IMR-90 (cell line): Measurements from ENCODE around the gene HTT. TPM values are rescaled to one million over a fixed set of nuclear protein-coding genes. Genes with fewer than 3 reads are reported as not detected.

Source experiments
- ATAC-seq: fragments of 200-7000 bp; cut with Tn5 transposase; 2 replicates; pipeline ENCODE4 v1.9.1; 2020; ENCODE audit warnings: low read depth, mild to moderate bottlenecking, moderate library complexity
- BruUV-seq: library from RNA; stranded (reverse); fragments of 400-500 nt; replicated peaks from 2 replicates; lab custom pipeline; 2021; lab: Mats Ljungman, UMichigan
- CTCF ChIA-PET: fragments of 300-600 bp; formaldehyde crosslinking; extraction: SDS; loops from one replicate; lab custom pipeline; 2021; ENCODE audit warnings: antibody characterized with exemption; lab: Yijun Ruan, JAX
- POLR2A ChIA-PET: fragments of 300-600 bp; sonication (Branson Sonifier 250); formaldehyde crosslinking; loops from one replicate; lab custom pipeline; 2022; ENCODE audit warnings: antibody characterized with exemption; ENCODE audit not compliant: unreplicated experiment; lab: Charles Lee
- DNase-seq: peaks from one replicate; pipeline ENCODE4 v3.0.0; 2013
- H2AFZ ChIP-seq: replicated peaks from 2 replicates; pipeline ENCODE3; 2013; ENCODE audit warnings: low read length, mild to moderate bottlenecking; ENCODE audit not compliant: poor library complexity
- H2AK5ac ChIP-seq: 2 replicates; pipeline ENCODE4 v1.6.1; 2013; ENCODE audit warnings: low read depth, low read length, inconsistent platforms
- H2AK9ac ChIP-seq: replicated peaks from 2 replicates; pipeline ENCODE3; 2013; ENCODE audit warnings: mild to moderate bottlenecking, low read depth, low read length, moderate library complexity; ENCODE audit not compliant: poor library complexity
- H2BK120ac ChIP-seq: 2 replicates; pipeline ENCODE4 v1.6.1; 2013; ENCODE audit warnings: low read depth, low read length, inconsistent platforms
- H2BK15ac ChIP-seq: 3 replicates; pipeline ENCODE4 v1.6.1; 2013; ENCODE audit warnings: low read depth, low read length, inconsistent platforms
- H2BK20ac ChIP-seq: 2 replicates; pipeline ENCODE4 v1.6.1; 2013; ENCODE audit warnings: low read depth, mild to moderate bottlenecking, inconsistent platforms, low read length, moderate library complexity
- H2BK5ac ChIP-seq: 2 replicates; pipeline ENCODE4 v1.6.1; 2013; ENCODE audit warnings: mild to moderate bottlenecking, low read depth, low read length, inconsistent platforms; ENCODE audit not compliant: poor library complexity, severe bottlenecking
- H3K14ac ChIP-seq: replicated peaks from 2 replicates; pipeline ENCODE4 v1.6.1; 2013; ENCODE audit warnings: low read depth, low read length, inconsistent platforms
- H3K18ac ChIP-seq: 2 replicates; pipeline ENCODE4 v1.6.1; 2013; ENCODE audit warnings: low read depth, low read length, control low read depth
- H3K23ac ChIP-seq: 2 replicates; pipeline ENCODE4 v1.6.1; 2013; ENCODE audit warnings: low read depth, low read length, inconsistent platforms
- H3K27ac ChIP-seq: 2 replicates; pipeline ENCODE4 v1.5.1; 2013; ENCODE audit warnings: mild to moderate bottlenecking, control low read depth, low read length; ENCODE audit not compliant: insufficient read depth
- H3K27me3 ChIP-seq: 2 replicates; pipeline ENCODE4 v1.6.1; 2013; ENCODE audit warnings: low read length; ENCODE audit not compliant: control insufficient read depth, insufficient read depth
- H3K36me3 ChIP-seq: 2 replicates; pipeline ENCODE4 v1.6.1; 2013; ENCODE audit warnings: low read length, mixed read lengths; ENCODE audit not compliant: control insufficient read depth, insufficient read depth
- H3K4ac ChIP-seq: 2 replicates; pipeline ENCODE4 v1.6.1; 2013; ENCODE audit warnings: low read depth, low read length, inconsistent platforms
- H3K4me1 ChIP-seq: 2 replicates; pipeline ENCODE4 v1.6.1; 2013; ENCODE audit warnings: low read length, mixed read lengths; ENCODE audit not compliant: control insufficient read depth, insufficient read depth
- H3K4me2 ChIP-seq: 2 replicates; pipeline ENCODE4 v1.6.1; 2013; ENCODE audit warnings: low read depth, mild to moderate bottlenecking, control low read depth, low read length, moderate library complexity
- H3K4me3 ChIP-seq: 2 replicates; pipeline ENCODE4 v1.5.1; 2013; ENCODE audit warnings: low read depth, mild to moderate bottlenecking, control low read depth, low read length, moderate library complexity; ENCODE audit not compliant: insufficient read depth
- H3K56ac ChIP-seq: 2 replicates; pipeline ENCODE4 v1.6.1; 2013; ENCODE audit warnings: low read length, inconsistent platforms; ENCODE audit not compliant: insufficient read depth; ENCODE audit errors: extremely low read depth
- H3K79me1 ChIP-seq, 2 experiments: 2 replicates each; pipeline ENCODE4 v1.6.1; 2013; ENCODE audit warnings: low read length in 2 of 2, inconsistent platforms in 1 of 2, low read depth in 1 of 2
- H3K9ac ChIP-seq: 2 replicates; pipeline ENCODE4 v1.6.1; 2013; ENCODE audit warnings: low read depth, low read length, control low read depth
- H3K9me1 ChIP-seq: 2 replicates; pipeline ENCODE4 v1.6.1; 2013; ENCODE audit warnings: low read length, inconsistent platforms; ENCODE audit not compliant: insufficient read depth
- H3K9me3 ChIP-seq: 2 replicates; pipeline ENCODE4 v1.6.1; 2013; ENCODE audit warnings: low read length; ENCODE audit not compliant: control insufficient read depth, insufficient read depth
- H4K20me1 ChIP-seq: 2 replicates; pipeline ENCODE4 v1.6.1; 2013; ENCODE audit warnings: low read length, inconsistent platforms; ENCODE audit not compliant: insufficient read depth
- H4K5ac ChIP-seq: 2 replicates; pipeline ENCODE4 v1.6.1; 2013; ENCODE audit warnings: mild to moderate bottlenecking, low read depth, low read length, control low read depth
- H4K8ac ChIP-seq, 2 experiments: 2 replicates each; pipeline ENCODE4 v1.6.1; 2013; ENCODE audit warnings: low read depth in 2 of 2, low read length in 2 of 2, control low read depth in 1 of 2, inconsistent platforms in 1 of 2
- H4K91ac ChIP-seq: 2 replicates; pipeline ENCODE4 v1.6.1; 2013; ENCODE audit warnings: low read depth, low read length, inconsistent platforms; ENCODE audit not compliant: insufficient read depth
- BHLHE40 ChIP-seq: fragments of 150-350 bp; IDR thresholded peaks from 2 replicates; pipeline ENCODE4 v1.6.1; 2016; ENCODE audit warnings: mild to moderate bottlenecking, low read depth, low read length
- CEBPB ChIP-seq: IDR thresholded peaks from 2 replicates; pipeline ENCODE4 v1.6.1; 2012; ENCODE audit warnings: low read depth, low read length, improper control_type of control experiment
- CHD1 ChIP-seq: IDR thresholded peaks from 2 replicates; pipeline ENCODE4 v1.6.1; 2012; ENCODE audit warnings: low read depth, low read length, improper control_type of control experiment
- CTCF ChIP-seq: conservative IDR thresholded peaks from 2 replicates; pipeline ENCODE4 v1.5.1; 2012; ENCODE audit warnings: mild to moderate bottlenecking, low read depth, low read length, improper control_type of control experiment
- ELK1 ChIP-seq: fragments of 150-350 bp; IDR thresholded peaks from 2 replicates; pipeline ENCODE4 v1.6.1; 2016; ENCODE audit warnings: low read depth, mild to moderate bottlenecking, low read length, moderate library complexity, borderline replicate concordance
- FOS ChIP-seq: fragments of 150-350 bp; IDR thresholded peaks from 2 replicates; pipeline ENCODE4 v1.6.1; 2016; ENCODE audit warnings: low read depth, low read length
- MAFK ChIP-seq: IDR thresholded peaks from 2 replicates; pipeline ENCODE4 v1.6.1; 2012; ENCODE audit warnings: low read depth, low read length, improper control_type of control experiment
- MAZ ChIP-seq: IDR thresholded peaks from 2 replicates; pipeline ENCODE4 v1.6.1; 2012; ENCODE audit warnings: low read depth, mild to moderate bottlenecking, low read length, improper control_type of control experiment, moderate library complexity, borderline replicate concordance
- MXI1 ChIP-seq: IDR thresholded peaks from 2 replicates; pipeline ENCODE4 v1.6.1; 2012; ENCODE audit warnings: low read depth, mild to moderate bottlenecking, low read length, moderate library complexity, borderline replicate concordance
- NFE2L2 ChIP-seq: fragments of 150-350 bp; IDR thresholded peaks from 2 replicates; pipeline ENCODE4 v1.6.1; 2016; ENCODE audit warnings: low read depth, mild to moderate bottlenecking, low read length
- POLR2A ChIP-seq: IDR thresholded peaks from 2 replicates; pipeline ENCODE4 v1.6.1; 2012; ENCODE audit warnings: mild to moderate bottlenecking, low read depth, low read length
- RAD21 ChIP-seq: IDR thresholded peaks from 2 replicates; pipeline ENCODE4 v1.6.1; 2012; ENCODE audit warnings: low read length, improper control_type of control experiment
- RCOR1 ChIP-seq: IDR thresholded peaks from 2 replicates; pipeline ENCODE4 v1.6.1; 2012; ENCODE audit warnings: mild to moderate bottlenecking, low read length, improper control_type of control experiment; ENCODE audit not compliant: insufficient replicate concordance
- RFX5 ChIP-seq: IDR thresholded peaks from 2 replicates; pipeline ENCODE4 v1.8.0; 2012; ENCODE audit warnings: low read depth, mild to moderate bottlenecking, low read length, moderate library complexity
- SMC3 ChIP-seq: fragments of 150-350 bp; IDR thresholded peaks from 2 replicates; pipeline ENCODE4 v1.6.1; 2016; ENCODE audit warnings: low read depth, mild to moderate bottlenecking, antibody characterized with exemption, low read length, moderate library complexity
- USF2 ChIP-seq: fragments of 150-350 bp; IDR thresholded peaks from 2 replicates; pipeline ENCODE4 v1.6.1; 2017; ENCODE audit warnings: mild to moderate bottlenecking, antibody characterized with exemption, low read length, low read depth
- WGBS, 2 experiments: methylation state at CpG; one replicate each; pipeline versions ENCODE4 v1.1.5 to v1.1.7; 2013; ENCODE audit warnings: missing lambda C conversion rate in 2 of 2; ENCODE audit not compliant: insufficient read length in 1 of 2; ENCODE audit errors: extremely low coverage in 2 of 2; 5-methylcytosine and 5-hydroxymethylcytosine counted together
- dilution Hi-C: fragments of 300-500 bp; cut with HindIII; formaldehyde crosslinking; loops from one replicate; pipeline ENCODE4 v1.14.3; 2018; ENCODE audit warnings: low sequenced_read_pairs; ENCODE audit not compliant: unreplicated experiment
- in situ Hi-C: fragments of 300-500 bp; cut with MboI; formaldehyde crosslinking; loops from 3 replicates; pipeline ENCODE4 v1.14.3; 2019; ENCODE audit warnings: low sequenced_read_pairs, inconsistent platforms, mixed read lengths
- intact Hi-C: fragments of 100-400 bp; cut with micrococcal nuclease; formaldehyde crosslinking; loops from 2 replicates; pipeline ENCODE4 v1.10.0; 2022
- polyA plus RNA-seq, 3 experiments: library from polyadenylated mRNA; depleted of rRNA; stranded (reverse); fragments of >200 nt; gene quantifications; 2 replicates each; pipeline ENCODE4 v1.2.3, GENCODE V29; 2012; ENCODE audit warnings: low replicate concordance in 1 of 3
- total RNA-seq: library from RNA; depleted of rRNA; stranded (reverse); fragments of >200 nt; gene quantifications from 2 replicates; pipeline ENCODE4 v1.2.3, GENCODE V29; 2012

The HTT gene
- total and polyA plus RNA-seq, 2 of the 4 experiments (the other 2 are of a cell fraction), result 11.6 to 14.3 TPM

- Histone ChIP-seq H4K8ac (no peak overlapping the region), H3K23ac (no peak overlapping the region), H3K56ac (no peak overlapping the region), H3K9ac (no peak overlapping the region), H3K27me3 (peaks cover 9% of the 10 kb centered on the region), H2BK120ac (no peak overlapping the region), H2AK9ac (no peak overlapping the region), H3K4me3 (no peak overlapping the region), H3K36me3 (no peaks in the 10 kb centered on the region), H2BK5ac (no peak overlapping the region), H3K4me1 (peaks cover 2% of the 10 kb centered on the region; the same call in 1 of the 2 replicates), H2BK20ac (no peak overlapping the region), H4K91ac (no peak overlapping the region), H3K79me1 (no peaks in the 10 kb centered on the region), H3K27ac (no peak overlapping the region), H3K4ac (no peak overlapping the region), H2AFZ (no peak overlapping the region), H3K18ac (no peak overlapping the region), H3K9me1 (no peaks in the 10 kb centered on the region), H3K14ac (no peak overlapping the region), H3K4me2 (no peak overlapping the region), H2AK5ac (no peak overlapping the region), H4K5ac (no peak overlapping the region), H4K20me1 (no peaks in the 10 kb centered on the region), H3K9me3 (no peaks in the 10 kb centered on the region), H2BK15ac (no peak overlapping the region)
- intact Hi-C loops, result no loop called here
- POLR2A ChIA-PET, result no interaction called here
- no peak for TF ChIP-seq SMC3
- no peak for TF ChIP-seq POLR2A
- TF ChIP-seq USF2, result no peak
- TF ChIP-seq CEBPB, result no peak
- TF ChIP-seq RFX5, result no peak
- no peak for TF ChIP-seq RCOR1
- TF ChIP-seq FOS, result no peak
- no peak for TF ChIP-seq MAFK
- no peak for TF ChIP-seq CHD1
- no peak for TF ChIP-seq CTCF
- no peak for TF ChIP-seq RAD21
- TF ChIP-seq MAZ, result no peak
- TF ChIP-seq MXI1, result no peak
- TF ChIP-seq NFE2L2, result no peak
- no peak for TF ChIP-seq ELK1
- no peak for TF ChIP-seq BHLHE40
- in situ Hi-C loops, result loop anchor here (25.0 kb wide), 1 partner anchor 284 kb away; the partner anchor contains the start of gene TNIP2
- dilution Hi-C loops, result no loop called here
- DNase-seq, result no peak
- no CpG with 5 or more reads among the region's 4 CpGs for WGBS, 2 experiments
- BruUV-seq, result no TSS peak
- no peak for ATAC-seq
- CTCF ChIA-PET, result interaction anchor here (0.6 to 0.9 kb wide), 2 partner anchors 25 to 33 kb away, joined by 3 read pairs; no protein-coding TSS in a partner anchor
These were observed 27.9 kb upstream of the HTT start for GRCh38 chr4:3046623-3047022.
